HL-60/S4 treated with retinoic acid at 250 ng/mL for 4 days and 3 days (cell line): Measurements from ENCODE around the gene IQGAP3.

ENCODE experiments used
- in situ Hi-C: fragments of 300-500 bp; cut with MboI; formaldehyde crosslinking; loops from 2 replicates; pipeline ENCODE4 v1.7.0; 2022; ENCODE audit warnings: low sequenced_read_pairs

Gene IQGAP3

GRCh38 chr1:156484480-156485058 is 87.8 kb downstream of the IQGAP3 start:
- in situ Hi-C loops: no loop called here

GRCh38 chr1:156483397-156483796 is 89.0 kb downstream of the IQGAP3 start:
- in situ Hi-C loops: no loop called here

- in situ Hi-C loops: no loop called here
These were observed 90.1 kb downstream of the IQGAP3 start for GRCh38 chr1:156482276-156482675.

GRCh38 chr1:156481527-156481926 is 90.8 kb downstream of the IQGAP3 start:
- in situ Hi-C loops: no loop called here

- in situ Hi-C loops: no loop called here
These were observed 91.8 kb downstream of the IQGAP3 start for GRCh38 chr1:156480411-156481192.

GRCh38 chr1:156480016-156480370 is 92.4 kb downstream of the IQGAP3 start:
- in situ Hi-C loops: no loop called here

GRCh38 chr1:156479093-156480015 is 93.0 kb downstream of the IQGAP3 start:
- in situ Hi-C loops: no loop called here

- in situ Hi-C loops: no loop called here
These were observed 94.1 kb downstream of the IQGAP3 start for GRCh38 chr1:156478250-156478627.

GRCh38 chr1:156477526-156478249 is 94.7 kb downstream of the IQGAP3 start:
- in situ Hi-C loops: no loop called here

GRCh38 chr1:156476501-156477298 is 95.7 kb downstream of the IQGAP3 start:
- in situ Hi-C loops: no loop called here

- in situ Hi-C loops: no loop called here
These were observed 96.5 kb downstream of the IQGAP3 start for GRCh38 chr1:156475568-156476500.
